IMR-90 (cell line): Measurements from ENCODE around the gene KRT83. TPM values are rescaled to one million over a fixed set of nuclear protein-coding genes. Genes with fewer than 3 reads are reported as not detected.

Experiments
- ATAC-seq: fragments of 200-7000 bp; cut with Tn5 transposase; 2 replicates; pipeline ENCODE4 v1.9.1; 2020; ENCODE audit warnings: low read depth, mild to moderate bottlenecking, moderate library complexity
- BruUV-seq: library from RNA; stranded (reverse); fragments of 400-500 nt; replicated peaks from 2 replicates; lab custom pipeline; 2021; lab: Mats Ljungman, UMichigan
- CTCF ChIA-PET: fragments of 300-600 bp; formaldehyde crosslinking; extraction: SDS; loops from one replicate; lab custom pipeline; 2021; ENCODE audit warnings: antibody characterized with exemption; lab: Yijun Ruan, JAX
- POLR2A ChIA-PET: fragments of 300-600 bp; sonication (Branson Sonifier 250); formaldehyde crosslinking; loops from one replicate; lab custom pipeline; 2022; ENCODE audit warnings: antibody characterized with exemption; ENCODE audit not compliant: unreplicated experiment; lab: Charles Lee
- DNase-seq: peaks from one replicate; pipeline ENCODE4 v3.0.0; 2013
- H2AFZ ChIP-seq: replicated peaks from 2 replicates; pipeline ENCODE3; 2013; ENCODE audit warnings: low read length, mild to moderate bottlenecking; ENCODE audit not compliant: poor library complexity
- H2AK5ac ChIP-seq: 2 replicates; pipeline ENCODE4 v1.6.1; 2013; ENCODE audit warnings: low read depth, low read length, inconsistent platforms
- H2AK9ac ChIP-seq: replicated peaks from 2 replicates; pipeline ENCODE3; 2013; ENCODE audit warnings: mild to moderate bottlenecking, low read depth, low read length, moderate library complexity; ENCODE audit not compliant: poor library complexity
- H2BK120ac ChIP-seq: 2 replicates; pipeline ENCODE4 v1.6.1; 2013; ENCODE audit warnings: low read depth, low read length, inconsistent platforms
- H2BK15ac ChIP-seq: 3 replicates; pipeline ENCODE4 v1.6.1; 2013; ENCODE audit warnings: low read depth, low read length, inconsistent platforms
- H2BK20ac ChIP-seq: 2 replicates; pipeline ENCODE4 v1.6.1; 2013; ENCODE audit warnings: low read depth, mild to moderate bottlenecking, inconsistent platforms, low read length, moderate library complexity
- H2BK5ac ChIP-seq: 2 replicates; pipeline ENCODE4 v1.6.1; 2013; ENCODE audit warnings: mild to moderate bottlenecking, low read depth, low read length, inconsistent platforms; ENCODE audit not compliant: poor library complexity, severe bottlenecking
- H3K14ac ChIP-seq: replicated peaks from 2 replicates; pipeline ENCODE4 v1.6.1; 2013; ENCODE audit warnings: low read depth, low read length, inconsistent platforms
- H3K18ac ChIP-seq: 2 replicates; pipeline ENCODE4 v1.6.1; 2013; ENCODE audit warnings: low read depth, low read length, control low read depth
- H3K23ac ChIP-seq: 2 replicates; pipeline ENCODE4 v1.6.1; 2013; ENCODE audit warnings: low read depth, low read length, inconsistent platforms
- H3K27ac ChIP-seq: 2 replicates; pipeline ENCODE4 v1.5.1; 2013; ENCODE audit warnings: mild to moderate bottlenecking, control low read depth, low read length; ENCODE audit not compliant: insufficient read depth
- H3K27me3 ChIP-seq: 2 replicates; pipeline ENCODE4 v1.6.1; 2013; ENCODE audit warnings: low read length; ENCODE audit not compliant: control insufficient read depth, insufficient read depth
- H3K36me3 ChIP-seq: 2 replicates; pipeline ENCODE4 v1.6.1; 2013; ENCODE audit warnings: low read length, mixed read lengths; ENCODE audit not compliant: control insufficient read depth, insufficient read depth
- H3K4ac ChIP-seq: 2 replicates; pipeline ENCODE4 v1.6.1; 2013; ENCODE audit warnings: low read depth, low read length, inconsistent platforms
- H3K4me1 ChIP-seq: 2 replicates; pipeline ENCODE4 v1.6.1; 2013; ENCODE audit warnings: low read length, mixed read lengths; ENCODE audit not compliant: control insufficient read depth, insufficient read depth
- H3K4me2 ChIP-seq: 2 replicates; pipeline ENCODE4 v1.6.1; 2013; ENCODE audit warnings: low read depth, mild to moderate bottlenecking, control low read depth, low read length, moderate library complexity
- H3K4me3 ChIP-seq: 2 replicates; pipeline ENCODE4 v1.5.1; 2013; ENCODE audit warnings: low read depth, mild to moderate bottlenecking, control low read depth, low read length, moderate library complexity; ENCODE audit not compliant: insufficient read depth
- H3K56ac ChIP-seq: 2 replicates; pipeline ENCODE4 v1.6.1; 2013; ENCODE audit warnings: low read length, inconsistent platforms; ENCODE audit not compliant: insufficient read depth; ENCODE audit errors: extremely low read depth
- H3K79me1 ChIP-seq, 2 experiments: 2 replicates each; pipeline ENCODE4 v1.6.1; 2013; ENCODE audit warnings: low read length in 2 of 2, inconsistent platforms in 1 of 2, low read depth in 1 of 2
- H3K9ac ChIP-seq: 2 replicates; pipeline ENCODE4 v1.6.1; 2013; ENCODE audit warnings: low read depth, low read length, control low read depth
- H3K9me1 ChIP-seq: 2 replicates; pipeline ENCODE4 v1.6.1; 2013; ENCODE audit warnings: low read length, inconsistent platforms; ENCODE audit not compliant: insufficient read depth
- H3K9me3 ChIP-seq: 2 replicates; pipeline ENCODE4 v1.6.1; 2013; ENCODE audit warnings: low read length; ENCODE audit not compliant: control insufficient read depth, insufficient read depth
- H4K20me1 ChIP-seq: 2 replicates; pipeline ENCODE4 v1.6.1; 2013; ENCODE audit warnings: low read length, inconsistent platforms; ENCODE audit not compliant: insufficient read depth
- H4K5ac ChIP-seq: 2 replicates; pipeline ENCODE4 v1.6.1; 2013; ENCODE audit warnings: mild to moderate bottlenecking, low read depth, low read length, control low read depth
- H4K8ac ChIP-seq, 2 experiments: 2 replicates each; pipeline ENCODE4 v1.6.1; 2013; ENCODE audit warnings: low read depth in 2 of 2, low read length in 2 of 2, control low read depth in 1 of 2, inconsistent platforms in 1 of 2
- H4K91ac ChIP-seq: 2 replicates; pipeline ENCODE4 v1.6.1; 2013; ENCODE audit warnings: low read depth, low read length, inconsistent platforms; ENCODE audit not compliant: insufficient read depth
- BHLHE40 ChIP-seq: fragments of 150-350 bp; IDR thresholded peaks from 2 replicates; pipeline ENCODE4 v1.6.1; 2016; ENCODE audit warnings: mild to moderate bottlenecking, low read depth, low read length
- CEBPB ChIP-seq: IDR thresholded peaks from 2 replicates; pipeline ENCODE4 v1.6.1; 2012; ENCODE audit warnings: low read depth, low read length, improper control_type of control experiment
- CHD1 ChIP-seq: IDR thresholded peaks from 2 replicates; pipeline ENCODE4 v1.6.1; 2012; ENCODE audit warnings: low read depth, low read length, improper control_type of control experiment
- ELK1 ChIP-seq: fragments of 150-350 bp; IDR thresholded peaks from 2 replicates; pipeline ENCODE4 v1.6.1; 2016; ENCODE audit warnings: low read depth, mild to moderate bottlenecking, low read length, moderate library complexity, borderline replicate concordance
- MAFK ChIP-seq: IDR thresholded peaks from 2 replicates; pipeline ENCODE4 v1.6.1; 2012; ENCODE audit warnings: low read depth, low read length, improper control_type of control experiment
- MAZ ChIP-seq: IDR thresholded peaks from 2 replicates; pipeline ENCODE4 v1.6.1; 2012; ENCODE audit warnings: low read depth, mild to moderate bottlenecking, low read length, improper control_type of control experiment, moderate library complexity, borderline replicate concordance
- MXI1 ChIP-seq: IDR thresholded peaks from 2 replicates; pipeline ENCODE4 v1.6.1; 2012; ENCODE audit warnings: low read depth, mild to moderate bottlenecking, low read length, moderate library complexity, borderline replicate concordance
- NFE2L2 ChIP-seq: fragments of 150-350 bp; IDR thresholded peaks from 2 replicates; pipeline ENCODE4 v1.6.1; 2016; ENCODE audit warnings: low read depth, mild to moderate bottlenecking, low read length
- POLR2A ChIP-seq: IDR thresholded peaks from 2 replicates; pipeline ENCODE4 v1.6.1; 2012; ENCODE audit warnings: mild to moderate bottlenecking, low read depth, low read length
- RAD21 ChIP-seq: IDR thresholded peaks from 2 replicates; pipeline ENCODE4 v1.6.1; 2012; ENCODE audit warnings: low read length, improper control_type of control experiment
- RCOR1 ChIP-seq: IDR thresholded peaks from 2 replicates; pipeline ENCODE4 v1.6.1; 2012; ENCODE audit warnings: mild to moderate bottlenecking, low read length, improper control_type of control experiment; ENCODE audit not compliant: insufficient replicate concordance
- RFX5 ChIP-seq: IDR thresholded peaks from 2 replicates; pipeline ENCODE4 v1.8.0; 2012; ENCODE audit warnings: low read depth, mild to moderate bottlenecking, low read length, moderate library complexity
- SMC3 ChIP-seq: fragments of 150-350 bp; IDR thresholded peaks from 2 replicates; pipeline ENCODE4 v1.6.1; 2016; ENCODE audit warnings: low read depth, mild to moderate bottlenecking, antibody characterized with exemption, low read length, moderate library complexity
- WGBS, 2 experiments: methylation state at CpG; one replicate each; pipeline versions ENCODE4 v1.1.5 to v1.1.7; 2013; ENCODE audit warnings: missing lambda C conversion rate in 2 of 2; ENCODE audit not compliant: insufficient read length in 1 of 2; ENCODE audit errors: extremely low coverage in 2 of 2; 5-methylcytosine and 5-hydroxymethylcytosine counted together
- dilution Hi-C: fragments of 300-500 bp; cut with HindIII; formaldehyde crosslinking; loops from one replicate; pipeline ENCODE4 v1.14.3; 2018; ENCODE audit warnings: low sequenced_read_pairs; ENCODE audit not compliant: unreplicated experiment
- in situ Hi-C: fragments of 300-500 bp; cut with MboI; formaldehyde crosslinking; loops from 3 replicates; pipeline ENCODE4 v1.14.3; 2019; ENCODE audit warnings: low sequenced_read_pairs, inconsistent platforms, mixed read lengths
- intact Hi-C: fragments of 100-400 bp; cut with micrococcal nuclease; formaldehyde crosslinking; loops from 2 replicates; pipeline ENCODE4 v1.10.0; 2022
- polyA plus RNA-seq, 3 experiments: library from polyadenylated mRNA; depleted of rRNA; stranded (reverse); fragments of >200 nt; gene quantifications; 2 replicates each; pipeline ENCODE4 v1.2.3, GENCODE V29; 2012; ENCODE audit warnings: low replicate concordance in 1 of 3
- total RNA-seq: library from RNA; depleted of rRNA; stranded (reverse); fragments of >200 nt; gene quantifications from 2 replicates; pipeline ENCODE4 v1.2.3, GENCODE V29; 2012
- TF ChIP-seq, protein P1 (sequence below): fragments of 150-350 bp; IDR thresholded peaks from 2 replicates; pipeline ENCODE4 v1.6.1; 2017; ENCODE audit warnings: mild to moderate bottlenecking, antibody characterized with exemption, low read length, low read depth
- TF ChIP-seq, protein P2 (sequence below): conservative IDR thresholded peaks from 2 replicates; pipeline ENCODE4 v1.5.1; 2012; ENCODE audit warnings: mild to moderate bottlenecking, low read depth, low read length, improper control_type of control experiment

Gene KRT83
- total and polyA plus RNA-seq, 2 of the 4 experiments (the other 2 are of a cell fraction): not detected

GRCh38 chr12:52366738-52367485 lies 45.7 kb upstream of the KRT83 start, which contains the start of gene KRT85:
Gene KRT85 (minus strand): TSS chr12:52367481. CDS start chr12:52367405, 76 bp downstream.
- H3K79me1 ChIP-seq: no peaks in the 10 kb centered on the region
- no peaks in the 10 kb centered on the region for H4K20me1 ChIP-seq
- in situ Hi-C loops (no loop called here), intact Hi-C loops (no loop called here), dilution Hi-C loops (no loop called here)
- no TSS peak for BruUV-seq
- peaks cover 3% of the 10 kb centered on the region; the same call in 1 of the 2 replicates for H3K9me1 ChIP-seq
- ChIA-PET POLR2A (no interaction called here), CTCF (interaction anchor here (0.6 kb wide), 1 partner anchor 588 kb away, joined by 5 read pairs; no protein-coding TSS in a partner anchor)
- no peak within 1 kb of the TSS for H2BK120ac ChIP-seq
- DNase-seq: no peak
- H2BK15ac ChIP-seq: no peak within 1 kb of the TSS
- H3K27ac ChIP-seq: no peak within 1 kb of the TSS
- ATAC-seq: no peak
- no peak within 1 kb of the TSS for H3K4me3 ChIP-seq
- no peak within 1 kb of the TSS for H3K14ac ChIP-seq
- H3K18ac ChIP-seq: no peak within 1 kb of the TSS
- H3K36me3 ChIP-seq: no peaks in the 10 kb centered on the region
- H2AK5ac ChIP-seq: no peak within 1 kb of the TSS
- H3K4me1 ChIP-seq: no peaks in the 10 kb centered on the region
- no peak within 1 kb of the TSS for H2BK5ac ChIP-seq
- H3K23ac ChIP-seq: no peak within 1 kb of the TSS
- no peak within 1 kb of the TSS for H2BK20ac ChIP-seq
- H3K56ac ChIP-seq: no peak within 1 kb of the TSS
- no peak within 1 kb of the TSS for H2AK9ac ChIP-seq
- no peaks in the 10 kb centered on the region for H3K9me3 ChIP-seq
- peaks cover 63% of the 10 kb centered on the region for H3K27me3 ChIP-seq
- no peak within 1 kb of the TSS for H2AFZ ChIP-seq
- H3K4ac ChIP-seq: no peak within 1 kb of the TSS
- 69% methylated on average over 17 of the region's 42 CpGs; no CpG with 5 or more reads in 1 of the 2 experiments for WGBS, 2 experiments
- H3K9ac ChIP-seq: no peak within 1 kb of the TSS
- H4K8ac ChIP-seq: no peak within 1 kb of the TSS
- no peak within 1 kb of the TSS for H4K91ac ChIP-seq
- no peak within 1 kb of the TSS for H3K4me2 ChIP-seq
- H4K5ac ChIP-seq: no peak within 1 kb of the TSS
- no peak for TF ChIP-seq MAZ
- TF ChIP-seq POLR2A: no peak
- TF ChIP-seq RFX5: no peak
- TF ChIP-seq SMC3: no peak
- no peak for TF ChIP-seq BHLHE40
- TF ChIP-seq, protein P1, sequence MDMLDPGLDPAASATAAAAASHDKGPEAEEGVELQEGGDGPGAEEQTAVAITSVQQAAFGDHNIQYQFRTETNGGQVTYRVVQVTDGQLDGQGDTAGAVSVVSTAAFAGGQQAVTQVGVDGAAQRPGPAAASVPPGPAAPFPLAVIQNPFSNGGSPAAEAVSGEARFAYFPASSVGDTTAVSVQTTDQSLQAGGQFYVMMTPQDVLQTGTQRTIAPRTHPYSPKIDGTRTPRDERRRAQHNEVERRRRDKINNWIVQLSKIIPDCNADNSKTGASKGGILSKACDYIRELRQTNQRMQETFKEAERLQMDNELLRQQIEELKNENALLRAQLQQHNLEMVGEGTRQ: no peak
- TF ChIP-seq RAD21: no peak
- no peak for TF ChIP-seq RCOR1
- TF ChIP-seq, protein P2, sequence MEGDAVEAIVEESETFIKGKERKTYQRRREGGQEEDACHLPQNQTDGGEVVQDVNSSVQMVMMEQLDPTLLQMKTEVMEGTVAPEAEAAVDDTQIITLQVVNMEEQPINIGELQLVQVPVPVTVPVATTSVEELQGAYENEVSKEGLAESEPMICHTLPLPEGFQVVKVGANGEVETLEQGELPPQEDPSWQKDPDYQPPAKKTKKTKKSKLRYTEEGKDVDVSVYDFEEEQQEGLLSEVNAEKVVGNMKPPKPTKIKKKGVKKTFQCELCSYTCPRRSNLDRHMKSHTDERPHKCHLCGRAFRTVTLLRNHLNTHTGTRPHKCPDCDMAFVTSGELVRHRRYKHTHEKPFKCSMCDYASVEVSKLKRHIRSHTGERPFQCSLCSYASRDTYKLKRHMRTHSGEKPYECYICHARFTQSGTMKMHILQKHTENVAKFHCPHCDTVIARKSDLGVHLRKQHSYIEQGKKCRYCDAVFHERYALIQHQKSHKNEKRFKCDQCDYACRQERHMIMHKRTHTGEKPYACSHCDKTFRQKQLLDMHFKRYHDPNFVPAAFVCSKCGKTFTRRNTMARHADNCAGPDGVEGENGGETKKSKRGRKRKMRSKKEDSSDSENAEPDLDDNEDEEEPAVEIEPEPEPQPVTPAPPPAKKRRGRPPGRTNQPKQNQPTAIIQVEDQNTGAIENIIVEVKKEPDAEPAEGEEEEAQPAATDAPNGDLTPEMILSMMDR: no peak
- TF ChIP-seq CHD1: no peak
- no peak for TF ChIP-seq ELK1
- no peak for TF ChIP-seq CEBPB
- no peak for TF ChIP-seq NFE2L2
- no peak for TF ChIP-seq MXI1
- no peak for TF ChIP-seq MAFK
